Myocyte (in vitro differentiated cells): ENCODE results near the gene CMPK1. TPM values are rescaled to one million over a fixed set of nuclear protein-coding genes. Genes with fewer than 3 reads are reported as not detected.
"Not testable (repeated sequence)": the region's sequence is repeated elsewhere in the genome, so short reads cannot be mapped to it uniquely, and the experiment has no call there.

Experiments
- DNase-seq: peaks from one replicate; pipeline ENCODE4 v3.0.0-alpha.2; 2012; ENCODE audit warnings: low read depth
- total RNA-seq: library from RNA; depleted of rRNA; stranded (reverse); fragments of >200 nt; gene quantifications from 2 replicates; pipeline ENCODE4 v1.2.3, GENCODE V29; 2014

The CMPK1 gene
- total RNA-seq, 1 donor from 2014 or later: 127 TPM

DNA sequence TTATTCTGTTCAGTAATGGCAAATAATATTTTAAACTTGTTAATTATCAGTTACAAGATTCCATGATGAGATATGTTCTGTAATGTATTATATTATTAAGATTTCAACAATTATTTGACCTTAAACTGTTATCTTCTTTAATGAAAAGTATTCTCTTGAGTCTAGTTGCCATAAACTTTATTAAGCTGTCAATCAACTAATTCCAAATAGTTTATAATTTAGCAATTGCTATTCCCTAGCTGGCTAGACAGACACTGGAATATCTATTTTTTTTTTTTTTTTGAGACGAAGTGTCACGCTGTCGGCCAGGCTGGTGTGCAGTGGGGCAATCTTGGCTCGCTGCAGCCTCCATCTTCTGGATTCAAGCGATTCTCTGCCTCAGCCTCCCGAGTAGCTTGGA lies 3.8 kb downstream of the CMPK1 start:
- DNase-seq: no peak

DNA sequence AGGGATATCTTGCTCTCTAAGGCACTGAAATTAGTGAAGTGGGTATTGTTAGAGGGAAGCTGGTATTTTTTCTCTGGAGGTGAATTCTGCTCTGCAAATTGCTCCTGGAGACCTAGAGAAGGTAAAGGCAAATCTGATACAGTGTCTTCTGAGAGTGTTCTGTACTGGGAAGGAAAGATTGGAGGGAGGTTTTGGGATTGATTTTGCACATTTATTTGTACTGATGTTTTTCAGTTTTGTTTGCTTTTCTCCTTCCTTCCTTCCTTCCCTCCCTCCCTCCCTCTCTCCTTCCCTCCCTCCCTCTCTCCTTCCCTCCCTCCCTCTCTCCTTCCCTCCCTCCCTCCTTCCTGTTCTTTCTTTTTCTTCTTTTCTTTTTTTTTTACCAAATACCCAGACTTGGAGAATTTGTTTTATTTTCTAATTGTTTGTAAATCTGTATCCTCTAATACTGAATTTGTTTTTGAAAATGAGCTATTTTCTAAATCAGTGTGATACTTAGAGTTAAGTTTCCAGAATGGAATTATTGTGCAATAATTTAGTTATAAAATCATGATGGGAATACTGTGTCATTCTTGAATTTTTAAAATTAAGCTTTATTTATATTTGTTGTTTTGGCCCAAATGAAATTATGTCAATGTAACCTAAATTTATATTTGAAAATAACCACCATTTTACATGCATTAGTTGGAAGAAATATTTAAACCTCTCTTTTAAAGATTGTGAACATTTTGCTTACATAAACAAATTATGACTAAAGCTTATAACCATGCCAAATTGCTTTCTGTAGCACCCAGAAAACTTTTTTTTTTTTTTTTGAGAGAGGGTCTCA lies 4.9 kb downstream of the CMPK1 start:
- DNase-seq: no peak

DNA sequence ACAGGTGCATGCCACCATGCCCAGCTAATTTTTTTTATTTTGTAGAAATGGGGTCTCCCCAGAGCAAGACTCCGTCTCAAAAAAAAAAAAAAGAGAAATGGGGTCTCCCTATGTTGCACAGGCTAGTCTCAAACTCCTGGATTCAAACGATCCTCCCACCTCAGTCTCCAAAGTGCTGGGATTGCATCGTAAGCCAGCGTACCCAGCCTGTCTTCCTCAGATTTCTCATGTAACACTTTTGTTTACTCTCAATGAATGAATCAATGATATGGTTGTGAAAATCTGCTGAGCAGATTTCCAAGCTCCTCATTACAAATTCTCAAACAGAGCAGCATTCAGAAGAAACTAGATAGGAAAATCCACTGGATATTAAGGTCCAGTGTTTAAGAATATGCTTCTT lies 6.6 kb downstream of the CMPK1 start:
- no peak for DNase-seq

DNA sequence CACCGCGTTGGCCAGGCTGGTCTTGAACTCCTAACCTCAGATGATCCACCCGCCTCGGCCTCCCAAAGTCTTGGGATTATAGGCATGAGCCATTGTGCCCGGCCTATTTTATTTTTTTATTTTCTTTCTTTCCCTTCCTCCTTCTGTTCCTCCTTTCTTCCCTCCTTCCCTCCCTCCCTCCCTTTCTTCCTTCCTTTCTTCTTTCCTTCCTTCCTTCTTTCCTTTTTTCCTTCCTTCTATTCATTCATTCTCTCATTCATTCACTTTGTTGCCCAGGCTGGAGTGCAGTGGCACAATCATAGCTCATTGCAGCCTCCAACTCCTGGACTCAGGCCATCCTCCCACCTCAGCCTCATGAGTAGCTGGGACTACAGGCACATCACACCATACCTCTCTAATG lies 13.4 kb downstream of the CMPK1 start:
- DNase-seq: not testable (repeated sequence)

DNA sequence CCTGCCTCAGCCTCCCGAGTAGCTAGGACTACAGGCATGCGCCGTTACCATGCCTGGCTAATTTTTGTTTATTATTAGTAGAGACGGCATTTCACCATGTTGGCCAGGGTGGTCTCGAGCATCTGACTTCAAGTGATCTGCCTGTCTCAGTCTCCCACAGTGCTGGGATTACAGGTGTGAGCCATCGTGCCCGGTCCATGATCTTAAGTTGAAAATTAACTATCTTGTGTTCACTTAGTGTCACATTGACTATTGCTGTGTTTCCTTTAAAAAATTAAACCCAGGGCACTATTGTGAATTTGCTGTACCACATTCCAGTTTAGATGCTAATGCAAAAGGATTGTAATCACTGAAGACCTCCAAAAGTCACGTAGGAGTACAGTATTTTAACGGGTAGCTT lies 14.1 kb downstream of the CMPK1 start:
- no peak for DNase-seq

DNA sequence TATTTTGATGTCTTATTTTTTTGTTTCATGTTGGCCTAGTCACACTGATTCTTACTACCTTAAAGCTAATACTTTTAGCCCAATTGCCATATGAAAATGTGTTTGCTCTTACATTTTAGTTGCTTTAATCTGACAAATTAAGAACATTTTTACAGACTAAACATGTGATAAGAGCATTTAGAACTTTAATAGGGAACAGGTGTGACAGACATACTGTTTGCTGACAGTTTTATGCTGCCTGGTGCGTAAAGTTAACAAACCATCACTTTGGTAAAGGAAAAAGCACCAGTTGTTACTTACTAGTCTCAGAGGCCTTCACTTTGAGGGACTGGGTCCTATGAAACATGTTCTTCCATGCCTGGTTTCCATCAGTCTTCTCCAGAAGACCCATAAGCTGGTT lies 14.7 kb downstream of the CMPK1 start:
- DNase-seq: no peak

DNA sequence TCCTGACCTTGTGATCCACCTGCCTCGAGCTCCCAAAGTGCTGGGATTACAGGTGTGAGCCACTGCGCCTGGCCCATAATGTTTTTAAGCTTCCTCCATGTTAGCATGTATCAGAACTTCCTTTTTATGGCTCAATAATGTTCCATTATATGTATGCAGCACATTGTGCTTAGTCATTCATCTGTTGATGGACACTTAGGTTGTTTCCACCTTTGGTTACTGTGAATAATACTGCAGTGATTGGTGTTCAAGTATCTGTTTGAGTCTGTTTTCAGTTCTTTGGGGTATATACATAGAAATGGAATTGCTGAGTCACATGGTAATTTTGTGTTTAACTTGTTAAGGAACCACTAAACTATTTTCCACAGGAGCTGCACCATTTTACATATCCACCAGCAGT lies 17.7 kb downstream of the CMPK1 start:
- no peak for DNase-seq

DNA sequence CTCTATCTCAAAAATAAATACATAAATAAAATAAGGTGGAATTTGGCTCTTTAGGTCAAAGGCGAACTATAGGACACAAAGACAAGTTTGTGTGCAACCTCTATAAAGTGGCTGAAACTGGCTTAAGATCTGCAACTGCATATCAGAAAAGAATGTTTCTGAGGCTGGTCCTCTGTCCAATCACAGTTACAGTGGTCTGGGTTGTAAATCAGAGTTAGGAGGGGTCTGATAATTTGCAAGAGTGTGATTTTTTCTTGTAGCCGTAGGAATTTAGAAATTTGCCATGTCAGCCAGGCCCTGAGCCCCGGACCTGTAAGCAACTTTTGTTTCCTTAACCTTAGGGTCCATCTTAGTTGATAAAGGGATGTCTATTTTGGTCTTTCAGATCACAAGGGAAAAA lies 27.8 kb downstream of the CMPK1 start:
- DNase-seq: no peak

DNA sequence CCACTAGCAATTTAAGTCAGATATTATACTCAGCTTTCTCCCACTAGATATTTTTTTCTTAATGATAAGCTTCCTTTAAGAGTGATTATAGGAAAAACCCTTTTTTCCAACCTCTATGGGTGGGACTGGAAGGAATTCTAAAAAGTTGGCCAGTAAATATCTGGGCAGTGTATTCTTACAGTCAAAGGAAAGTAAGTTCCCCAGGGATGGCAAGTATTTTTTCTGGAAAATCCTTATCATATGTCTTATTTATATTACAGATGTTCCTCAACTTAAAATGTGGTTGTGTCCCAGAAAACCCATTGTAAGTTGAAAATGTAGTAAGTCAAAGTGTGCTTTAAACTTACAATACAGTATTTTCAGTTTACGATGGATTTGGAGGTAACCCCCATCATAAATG lies 29.2 kb downstream of the CMPK1 start:
- no peak for DNase-seq

DNA sequence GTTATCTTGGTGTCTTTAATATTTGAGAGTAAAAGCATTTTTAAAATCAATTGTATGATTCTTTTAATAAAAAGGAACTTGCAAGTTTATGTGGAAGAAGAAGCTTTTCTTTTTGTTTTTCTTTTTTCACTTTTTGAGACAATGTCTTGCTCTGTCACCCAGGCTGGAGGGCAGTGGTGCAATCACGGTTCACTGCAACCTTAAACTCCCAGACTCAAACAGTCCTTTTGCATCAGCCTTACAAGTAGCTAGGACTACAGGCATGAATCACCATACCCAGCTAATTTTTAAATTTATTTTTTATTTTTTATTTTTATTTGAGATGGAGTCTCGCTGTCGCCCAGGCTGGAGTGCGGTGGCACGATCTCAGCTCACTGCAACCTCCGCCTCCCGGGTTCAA lies 34.1 kb downstream of the CMPK1 start:
- no peak for DNase-seq

DNA sequence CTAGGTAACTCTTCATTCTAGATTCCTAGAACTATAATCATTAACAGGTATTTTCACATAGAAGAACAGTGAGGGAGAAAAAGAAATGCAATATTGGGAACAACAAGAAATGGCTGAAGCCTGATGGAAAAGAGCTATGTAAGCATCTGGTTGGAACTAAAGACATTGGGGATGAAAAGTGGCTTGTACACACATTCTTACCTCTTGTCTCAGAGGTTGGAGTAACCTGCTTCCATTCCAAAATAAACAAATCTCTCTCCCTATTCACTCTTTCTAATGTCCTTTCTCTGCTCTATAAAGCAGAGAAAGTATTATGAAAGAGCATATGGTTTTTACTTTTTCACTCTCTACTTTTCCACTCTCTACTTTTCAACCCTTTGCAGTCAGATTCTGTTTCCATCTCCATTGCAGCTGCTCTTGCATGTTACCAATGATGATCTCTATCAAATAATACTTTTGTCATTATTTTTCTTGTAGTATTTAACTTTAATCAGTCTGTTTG lies 37.5 kb downstream of the CMPK1 start:
- no peak for DNase-seq

DNA sequence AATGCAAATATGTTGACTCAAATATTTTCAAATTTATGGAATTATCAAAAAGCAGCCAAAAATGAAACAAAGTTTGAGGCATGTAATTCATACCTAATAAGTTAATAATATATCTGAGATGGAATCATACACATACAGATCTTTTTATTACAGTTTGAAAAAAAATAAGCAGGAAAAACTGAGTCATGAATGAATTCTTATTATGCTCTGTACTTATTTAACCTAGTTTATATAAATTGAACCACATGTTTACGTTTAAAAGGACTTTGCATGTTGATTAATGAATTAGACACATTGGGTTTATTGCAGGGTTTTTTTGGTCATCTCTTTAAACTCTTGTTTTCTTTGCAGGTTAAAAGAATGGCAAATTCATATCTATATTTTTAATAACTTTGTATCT lies 40.9 kb downstream of the CMPK1 start:
- DNase-seq: no peak

DNA sequence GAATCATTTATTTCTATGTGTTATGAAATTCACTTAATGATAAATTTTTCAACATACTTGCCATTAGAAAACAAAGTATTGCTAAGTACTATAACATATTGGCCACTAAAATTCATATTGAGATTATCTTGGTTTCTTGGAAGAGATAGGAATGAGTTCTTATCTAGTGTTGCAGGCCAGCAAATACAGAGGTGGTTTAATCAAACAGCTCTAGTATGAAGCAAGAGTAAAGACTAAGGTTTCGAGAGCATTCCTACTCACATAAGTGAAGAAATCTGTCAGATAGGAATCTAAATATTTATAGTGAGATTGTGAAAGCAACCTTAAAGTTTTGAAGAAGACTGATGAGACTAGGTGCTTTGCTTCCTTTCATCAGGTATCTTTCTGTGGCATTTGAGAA lies 44.6 kb downstream of the CMPK1 start:
- no peak for DNase-seq

DNA sequence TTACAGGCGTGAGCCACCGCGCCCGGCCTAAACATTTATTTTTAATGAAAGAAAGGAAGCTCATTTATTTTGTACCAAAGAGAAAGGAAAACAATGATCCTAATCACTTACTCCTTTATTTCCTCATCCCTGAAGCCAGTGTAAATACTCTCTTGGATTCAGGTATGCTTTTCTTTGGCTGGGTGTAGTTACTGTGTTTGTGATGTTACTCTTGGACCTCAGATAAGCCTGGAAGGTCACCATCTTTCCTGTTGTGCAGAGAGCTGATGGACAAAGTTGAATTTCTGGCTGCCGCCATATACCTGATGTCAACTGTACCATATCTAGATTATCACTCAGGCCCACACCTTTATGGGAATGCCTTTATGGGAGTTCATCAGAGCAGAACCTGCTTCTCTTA lies 47.1 kb downstream of the CMPK1 start:
- no peak for DNase-seq

DNA sequence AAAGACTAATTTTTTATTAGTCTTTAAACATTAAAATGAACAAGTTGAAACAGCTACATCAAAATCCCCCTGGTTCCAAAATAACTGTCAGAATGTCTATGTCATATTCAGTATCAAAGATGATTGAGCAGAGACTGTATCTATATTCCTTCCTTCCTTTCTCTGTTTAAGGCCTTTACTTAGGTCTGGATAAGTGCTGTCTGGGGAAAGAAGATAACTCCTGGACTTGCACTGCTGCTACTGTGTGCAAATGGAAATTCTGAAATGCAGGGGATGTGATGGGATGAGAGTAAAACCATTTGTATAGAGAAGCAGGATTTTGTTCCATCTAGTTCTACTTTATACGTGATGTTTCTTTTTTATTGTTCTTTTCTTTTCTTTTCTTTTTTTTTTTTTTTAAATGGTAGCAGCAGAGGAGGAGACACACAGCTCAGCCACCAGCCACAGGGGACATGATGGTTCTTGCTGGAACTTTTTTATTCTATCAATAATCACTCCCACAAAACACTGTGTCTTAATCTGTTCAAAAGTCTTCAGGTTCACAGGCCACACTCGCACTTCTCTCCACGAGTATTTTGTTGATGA lies 48.9 kb downstream of the CMPK1 start:
- DNase-seq: no peak

DNA sequence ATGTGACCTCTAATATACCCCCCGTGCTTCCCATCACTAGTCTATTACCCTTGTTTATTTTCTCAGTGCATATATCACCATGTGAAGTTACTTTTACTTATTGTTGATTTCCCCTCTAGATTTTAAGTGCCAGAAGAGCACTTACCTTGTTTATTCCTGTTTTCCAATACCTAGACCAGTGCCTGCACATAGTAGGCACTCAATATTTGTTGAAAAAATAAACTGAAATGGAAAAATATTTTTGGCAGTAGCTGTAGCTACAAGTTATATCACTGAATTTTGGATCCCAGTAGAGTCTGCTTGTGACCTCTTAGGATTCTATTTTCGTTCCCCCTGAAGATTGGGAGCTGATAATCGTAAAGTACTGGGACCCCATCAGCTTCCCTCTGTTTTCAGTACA lies 50.5 kb downstream of the CMPK1 start:
- no peak for DNase-seq

DNA sequence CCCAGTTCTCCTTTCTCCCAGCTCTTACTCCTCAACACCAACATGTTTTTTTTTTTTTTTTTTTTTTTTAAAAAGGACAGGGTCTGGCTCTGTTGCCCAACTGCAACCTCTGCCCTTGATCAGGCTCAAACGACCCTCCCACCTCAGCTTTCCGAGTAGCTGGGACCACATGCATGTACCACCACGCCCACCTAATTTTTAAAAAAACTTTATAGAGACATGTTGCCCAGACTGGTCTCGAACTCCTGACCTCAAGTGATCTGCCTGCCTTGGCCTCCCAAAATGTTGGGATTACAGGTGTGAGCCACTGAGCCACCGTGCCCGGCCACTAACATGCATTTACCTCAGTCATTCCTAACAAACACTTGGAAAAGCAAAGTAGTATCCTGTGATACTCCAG lies 51.4 kb downstream of the CMPK1 start:
- no peak for DNase-seq

DNA sequence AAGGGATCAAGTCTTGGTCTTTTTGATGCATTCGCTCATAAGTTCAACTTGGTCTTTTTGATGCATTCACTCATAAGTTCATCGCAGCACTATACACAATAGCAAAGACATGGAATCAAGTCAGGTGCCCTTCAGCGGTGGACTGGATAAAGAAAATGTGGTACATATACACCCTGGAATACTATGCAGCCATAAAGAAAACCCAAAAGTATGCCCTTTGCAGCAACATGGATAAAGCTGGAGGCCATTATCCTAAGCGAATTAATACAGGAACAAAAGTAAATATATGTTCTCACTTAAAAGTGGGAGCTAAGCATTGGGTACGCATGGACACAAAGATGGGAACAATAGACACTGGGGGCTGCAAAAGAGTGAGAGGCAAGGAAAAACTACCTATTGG lies 52.7 kb downstream of the CMPK1 start:
- no peak for DNase-seq

DNA sequence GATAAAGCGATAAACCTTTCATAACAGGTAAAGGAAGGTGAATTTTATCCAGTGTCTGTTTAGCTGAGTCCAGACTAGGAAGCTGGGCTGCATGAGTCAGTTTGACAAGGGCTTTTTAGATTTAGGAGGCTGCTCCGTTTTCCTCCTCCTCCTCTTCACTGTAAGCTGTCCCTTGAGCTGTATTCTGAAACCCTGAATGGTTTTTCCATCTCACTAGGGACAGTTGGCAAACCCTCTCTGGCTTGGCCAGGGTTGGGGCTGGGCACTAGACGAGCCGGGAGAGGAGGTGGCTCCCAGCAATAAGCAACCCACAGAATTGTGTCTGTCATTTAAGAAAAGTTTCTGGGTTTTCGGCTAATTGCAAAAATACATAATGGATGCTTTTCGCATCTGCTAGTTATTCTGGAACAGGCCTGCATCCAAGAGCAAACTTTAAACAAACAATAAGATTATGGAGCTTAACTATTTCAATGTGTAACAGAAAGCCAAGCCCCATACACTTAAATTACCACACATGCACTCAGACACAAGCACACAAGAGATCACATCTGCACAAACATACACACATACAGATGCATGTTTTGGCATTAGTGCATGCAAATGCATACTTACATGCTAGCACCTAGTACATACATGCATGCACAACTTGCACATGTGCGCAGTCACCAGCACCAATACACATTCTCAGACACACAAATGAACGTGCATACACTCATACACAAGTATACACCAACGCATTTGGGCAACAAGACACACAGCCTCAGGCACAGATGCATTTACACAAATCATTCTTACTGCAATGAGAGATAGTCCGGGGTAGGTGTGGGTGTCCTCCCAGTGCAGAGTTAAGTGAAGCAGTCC lies 54.7 kb downstream of the CMPK1 start:
- DNase-seq: peak; percentile 19

DNA sequence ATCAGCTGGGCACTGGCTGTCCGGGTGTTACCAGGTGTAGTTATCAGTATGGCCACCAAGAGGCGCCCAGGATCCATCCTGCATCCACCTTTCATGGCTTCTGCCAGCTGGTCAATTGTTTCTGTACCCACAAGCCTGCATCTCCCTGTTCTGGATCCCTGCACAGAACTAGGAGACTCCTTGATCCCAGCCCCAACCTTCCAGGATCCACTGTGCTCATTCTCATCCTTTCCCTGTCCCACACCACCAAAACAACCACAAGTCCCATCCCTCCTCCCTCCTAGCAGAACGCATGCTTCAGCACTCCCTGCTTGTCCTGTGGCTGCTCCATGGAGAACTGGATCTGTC lies 55.3 kb downstream of the CMPK1 start:
- DNase-seq: peak; percentile 84

DNA sequence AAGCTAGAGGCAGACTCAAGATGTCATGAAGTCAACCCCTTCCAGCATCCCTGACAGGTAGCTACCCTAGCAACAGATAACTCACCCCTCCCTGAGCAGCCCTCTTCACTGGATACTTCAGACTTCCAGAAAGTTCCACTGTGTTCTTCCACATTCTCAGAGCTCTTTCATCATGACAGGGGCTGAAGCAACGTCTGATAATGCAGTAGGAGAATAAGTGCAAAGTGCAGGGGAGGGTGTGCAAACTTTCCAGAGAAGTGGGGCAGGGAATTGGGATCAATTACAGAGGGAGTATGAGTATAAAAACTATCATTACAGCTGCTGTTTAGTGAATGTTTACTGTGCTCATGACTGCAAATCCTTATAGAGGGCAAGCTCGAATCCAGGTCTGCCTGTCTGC lies 56.1 kb downstream of the CMPK1 start:
- no peak for DNase-seq

DNA sequence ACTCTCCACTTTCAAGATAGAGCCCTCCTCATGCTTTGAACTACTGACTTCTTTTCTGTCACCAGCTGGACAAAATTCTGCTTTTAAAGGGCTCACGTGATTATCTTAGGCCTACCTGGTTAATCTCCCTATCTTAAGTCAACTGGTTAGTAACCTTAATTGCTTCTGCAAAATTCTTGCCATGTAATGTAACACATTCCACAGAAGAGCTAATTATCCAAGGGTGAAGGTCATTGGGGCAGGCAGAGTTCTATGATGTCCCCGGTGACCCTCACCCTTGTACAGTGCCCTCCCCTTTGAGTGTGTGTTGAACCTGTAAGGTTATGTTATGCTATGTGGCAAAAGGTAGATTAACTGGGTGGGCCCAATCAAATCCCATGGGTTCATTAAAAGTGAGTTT lies 57.3 kb downstream of the CMPK1 start:
- no peak for DNase-seq
